Stimulated activated CD4-positive, alpha-beta T cell treated with anti-CD3 and anti-CD28 coated beads, Interleukin-4, amount 100 ng/mL, for 1 hour (primary cell): ENCODE measurements around the gene POLR3E.

Source experiments
- DNase-seq: peaks from one replicate; pipeline ENCODE4 v3.0.0-alpha.2; 2020

The POLR3E gene

GRCh38 chr16:22297114-22297870 lies at the start of gene POLR3E:
POLR3E (plus strand) TSS chr16:22297409; CDS start chr16:22302969, 5,560 bp downstream.
- peak; percentile 100 for DNase-seq

GRCh38 chr16:22250522-22250921 lies 46.7 kb upstream of the POLR3E start:
- DNase-seq = no peak

- no peak for DNase-seq
These were observed 44.9 kb upstream of the POLR3E start for GRCh38 chr16:22252317-22252716.

- no peak for DNase-seq
These were observed 43.9 kb upstream of the POLR3E start for GRCh38 chr16:22253272-22253671.

- no peak for DNase-seq
These were observed 41.9 kb upstream of the POLR3E start for GRCh38 chr16:22255335-22255734.

GRCh38 chr16:22257440-22257839 lies 39.8 kb upstream of the POLR3E start:
- DNase-seq = no peak

- no peak for DNase-seq
These were observed 36.7 kb upstream of the POLR3E start for GRCh38 chr16:22260490-22260889.

- no peak for DNase-seq
These were observed 34.7 kb upstream of the POLR3E start for GRCh38 chr16:22262460-22262859.

- DNase-seq = no peak
These were observed 32.4 kb upstream of the POLR3E start for GRCh38 chr16:22264786-22265185.

- DNase-seq = no peak
These were observed 31.9 kb upstream of the POLR3E start for GRCh38 chr16:22265351-22265750.

- DNase-seq = no peak
These were observed 30.7 kb upstream of the POLR3E start for GRCh38 chr16:22266546-22266945.

- no peak for DNase-seq
These were observed 29.4 kb upstream of the POLR3E start for GRCh38 chr16:22267764-22268163.

- no peak for DNase-seq
These were observed 26.7 kb upstream of the POLR3E start for GRCh38 chr16:22270525-22270924.

- no peak for DNase-seq
These were observed 24.1 kb upstream of the POLR3E start for GRCh38 chr16:22272870-22273650.

- no peak for DNase-seq
These were observed 22.3 kb upstream of the POLR3E start for GRCh38 chr16:22274916-22275315.

GRCh38 chr16:22278441-22279230 lies 18.6 kb upstream of the POLR3E start:
- DNase-seq = no peak

GRCh38 chr16:22282254-22282892 lies 14.8 kb upstream of the POLR3E start:
- no peak for DNase-seq

GRCh38 chr16:22284637-22285036 lies 12.6 kb upstream of the POLR3E start:
- DNase-seq = no peak

- no peak for DNase-seq
These were observed 12.1 kb upstream of the POLR3E start for GRCh38 chr16:22285080-22285479.

- DNase-seq = no peak
These were observed 6.2 kb upstream of the POLR3E start for GRCh38 chr16:22291020-22291419.

GRCh38 chr16:22291860-22292318 lies 5.3 kb upstream of the POLR3E start:
- no peak for DNase-seq

- no peak for DNase-seq
These were observed 4.9 kb upstream of the POLR3E start for GRCh38 chr16:22292320-22292719.
